Tongue (tissue), 2 donors: ENCODE results near the gene BSND. TPM values are rescaled to one million over a fixed set of nuclear protein-coding genes. Genes with fewer than 3 reads are reported as not detected.
"Not testable (repeated sequence)": the region's sequence is repeated elsewhere in the genome, so short reads cannot be mapped to it uniquely, and the experiment has no call there.

Source experiments
- DNase-seq: peaks from one replicate; pipeline ENCODE4 v3.0.0-alpha.2; 2015
- total RNA-seq: library from RNA; depleted of rRNA; stranded (reverse); fragments of >200 nt; gene quantifications from one replicate; pipeline ENCODE4 v1.2.3, GENCODE V29; 2014

BSND gene
- total RNA-seq, result not detected

DNA sequence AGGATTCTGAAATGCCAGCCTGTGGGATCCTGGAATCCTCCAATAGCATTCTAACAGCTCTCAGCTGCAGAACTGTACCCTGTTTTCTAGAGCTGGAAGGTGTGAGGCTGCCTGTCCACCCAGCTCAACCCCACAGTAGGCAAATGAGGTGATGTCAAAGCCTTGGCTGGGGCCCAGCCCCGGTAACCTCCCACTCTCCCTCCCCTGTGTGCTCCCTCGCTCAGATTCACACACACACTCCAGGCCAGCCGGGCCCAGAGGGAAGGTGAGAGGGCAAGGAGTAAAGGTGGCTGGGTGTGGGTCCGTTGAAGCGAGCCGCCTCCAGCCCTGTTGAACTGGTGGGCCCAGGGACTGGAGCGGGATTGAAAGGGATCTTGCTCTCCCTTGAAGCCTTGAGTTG lies at the start of gene BSND:
TSS of gene BSND (plus strand) at position 257 of the 400 bp plus-strand sequence. CDS start 254 bp downstream, outside the sequence.
- DNase-seq, result no peak

DNA sequence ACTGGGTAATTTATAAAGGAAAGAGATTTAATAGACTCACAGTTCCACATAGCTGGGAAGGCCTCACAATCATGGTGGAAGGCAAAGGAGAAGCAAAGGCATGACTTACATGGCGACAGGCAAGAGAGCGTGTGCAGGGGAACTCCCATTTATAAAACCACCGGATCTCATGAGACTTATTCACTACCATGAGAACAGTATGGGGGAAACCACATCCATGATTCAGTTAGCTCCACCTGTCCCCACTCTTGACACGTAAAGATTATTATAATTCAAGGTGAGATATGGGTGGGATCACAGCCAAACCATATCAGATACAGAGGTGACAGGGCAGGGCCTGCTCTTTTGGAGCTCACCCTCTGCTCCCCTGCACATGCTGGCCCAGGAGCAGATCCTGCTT lies 49.7 kb upstream of the BSND start:
- DNase-seq, result no peak

- DNase-seq, result peak; percentile 66
These were observed 48.7 kb upstream of the BSND start for GRCh38 chr1:54950006-54950368.

GRCh38 chr1:54950369-54951163 lies 48.2 kb upstream of the BSND start:
- peak; percentile 94 for DNase-seq

DNA sequence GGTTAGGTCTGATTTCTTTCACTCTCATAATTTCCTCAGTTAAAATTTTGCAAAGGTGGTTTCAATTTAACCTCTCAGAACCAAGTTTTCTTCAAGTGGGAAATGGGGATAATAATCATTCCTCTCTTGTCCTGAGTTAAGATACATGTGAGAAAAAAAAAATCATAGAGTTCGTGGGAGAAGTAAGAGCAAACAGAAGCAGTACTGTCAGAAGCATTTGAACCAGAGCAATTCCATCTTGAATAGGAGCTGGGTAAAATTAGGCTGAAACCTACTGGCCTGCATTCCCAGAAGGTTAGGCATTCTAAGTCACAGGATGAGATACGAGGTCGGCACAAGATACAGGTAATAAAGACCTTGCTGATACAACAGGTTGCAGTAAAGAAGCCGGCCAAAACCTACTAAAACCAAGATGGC lies 46.9 kb upstream of the BSND start:
- no peak for DNase-seq

DNA sequence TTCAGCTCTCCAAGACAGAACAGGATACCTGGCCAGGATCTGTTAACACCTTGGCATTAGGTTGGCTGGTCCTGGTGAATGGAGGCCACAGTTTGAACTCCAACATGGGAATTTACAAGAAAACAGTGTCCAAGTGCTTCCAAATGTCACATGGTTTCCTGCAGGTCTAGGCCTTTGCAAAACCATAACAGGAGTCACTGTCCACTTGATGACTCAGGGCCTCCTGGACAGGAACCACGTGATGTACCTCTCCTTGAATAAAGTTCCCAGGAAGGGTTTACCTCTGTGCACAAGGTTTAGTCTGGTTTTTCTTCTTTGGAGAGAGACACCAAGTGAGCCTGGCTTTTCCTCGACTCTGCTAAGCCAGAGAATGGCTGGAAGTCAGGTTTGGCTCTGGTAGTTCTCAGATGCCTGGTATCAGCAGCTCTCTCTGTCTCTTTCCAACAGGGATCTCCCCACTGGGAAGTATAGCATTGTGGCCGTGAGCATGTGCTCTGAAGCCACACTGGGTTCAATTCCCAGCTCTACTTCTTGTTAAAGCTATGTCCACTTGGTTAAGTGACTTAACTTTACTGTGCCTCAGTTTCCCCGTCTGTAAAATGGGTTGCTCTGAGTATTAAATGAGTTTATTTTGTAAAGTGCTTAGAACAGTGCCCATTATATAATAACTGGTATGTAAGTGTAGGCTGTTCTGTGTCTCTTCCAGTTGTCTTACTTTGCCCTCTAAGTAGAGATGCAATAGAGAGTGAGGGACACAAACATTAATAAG lies 45.6 kb upstream of the BSND start:
- DNase-seq, result no peak

GRCh38 chr1:54953846-54954245 lies 44.9 kb upstream of the BSND start:
- DNase-seq, result no peak

DNA sequence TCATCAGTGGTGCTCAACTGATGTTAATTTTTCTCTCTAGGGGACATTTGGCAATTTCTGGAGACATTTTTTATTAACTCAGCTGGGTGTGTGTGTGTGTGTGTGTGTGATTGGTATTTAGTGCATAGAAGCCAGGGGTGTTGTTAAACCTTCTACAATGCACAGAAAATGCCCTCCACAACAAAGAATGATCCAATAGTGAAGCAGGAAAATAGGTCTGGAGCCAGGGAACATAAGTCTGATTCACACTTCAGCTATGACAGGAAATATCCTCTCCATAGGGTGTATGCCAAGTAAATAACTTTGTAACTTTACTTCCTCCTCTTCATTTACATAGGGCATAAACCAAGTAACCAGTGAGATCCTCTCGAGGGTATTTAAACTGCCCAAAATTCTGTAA lies 43.4 kb upstream of the BSND start:
- no peak for DNase-seq

GRCh38 chr1:54956726-54957125 lies 42.0 kb upstream of the BSND start:
- no peak for DNase-seq

DNA sequence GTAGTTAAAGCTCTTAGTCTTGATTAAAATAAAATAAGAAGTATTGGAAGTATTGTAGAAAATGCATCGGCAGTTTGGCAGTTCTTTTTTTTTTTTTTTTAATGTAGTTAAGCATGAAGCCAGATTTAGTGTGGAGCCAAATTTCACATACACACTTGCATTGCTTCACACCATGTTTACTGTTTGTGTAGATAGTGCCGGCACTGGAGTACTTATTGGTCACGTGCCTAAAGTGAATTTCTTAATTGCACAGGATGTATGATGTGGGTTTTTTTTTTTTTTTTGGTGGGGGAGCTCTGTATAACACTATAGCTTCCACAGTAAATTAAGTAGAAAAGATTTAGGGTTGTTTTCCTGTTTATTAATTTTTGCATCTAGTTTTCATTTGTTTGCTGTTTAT lies 39.5 kb upstream of the BSND start:
- no peak for DNase-seq

DNA sequence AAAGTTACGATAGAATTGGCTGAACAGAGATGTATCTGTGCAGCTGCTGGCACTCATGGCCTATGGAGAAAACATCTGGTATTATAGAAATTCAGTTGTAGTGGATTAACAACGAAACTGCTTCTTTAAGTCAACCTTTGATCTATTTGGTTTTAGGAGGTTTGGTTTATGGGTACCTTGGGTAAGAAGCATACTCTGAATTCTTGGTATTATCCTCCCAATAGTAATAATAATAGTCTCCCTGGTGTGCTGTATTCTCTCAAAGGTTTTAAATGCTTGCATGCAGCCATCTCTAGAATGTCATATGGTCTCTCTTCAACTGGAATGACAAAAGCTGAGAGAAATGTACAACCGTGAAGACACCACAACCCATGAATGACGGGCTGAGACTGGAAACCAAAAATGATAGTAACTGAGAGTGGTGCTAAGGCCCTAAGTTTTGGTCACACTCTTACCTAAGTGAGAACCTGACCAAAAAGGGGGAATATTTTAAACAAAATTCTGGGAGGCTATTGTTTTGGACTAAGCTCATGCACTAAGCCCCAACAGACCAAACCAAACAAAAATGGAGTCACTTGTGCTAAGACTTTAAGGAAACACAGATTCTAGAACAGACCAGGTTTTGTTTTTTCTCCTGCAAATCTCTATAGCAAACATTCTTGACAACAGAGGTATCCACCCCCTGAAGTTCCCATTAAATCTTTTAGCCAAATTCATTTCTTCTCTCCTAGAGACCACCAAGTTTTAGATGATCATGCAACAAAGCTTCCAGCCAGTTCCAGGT lies 35.9 kb upstream of the BSND start:
- no peak for DNase-seq

GRCh38 chr1:54963829-54964228 lies 34.9 kb upstream of the BSND start:
- DNase-seq, result not testable (repeated sequence)

- peak; percentile 45 for DNase-seq
These were observed 33.0 kb upstream of the BSND start for GRCh38 chr1:54965624-54966340.

DNA sequence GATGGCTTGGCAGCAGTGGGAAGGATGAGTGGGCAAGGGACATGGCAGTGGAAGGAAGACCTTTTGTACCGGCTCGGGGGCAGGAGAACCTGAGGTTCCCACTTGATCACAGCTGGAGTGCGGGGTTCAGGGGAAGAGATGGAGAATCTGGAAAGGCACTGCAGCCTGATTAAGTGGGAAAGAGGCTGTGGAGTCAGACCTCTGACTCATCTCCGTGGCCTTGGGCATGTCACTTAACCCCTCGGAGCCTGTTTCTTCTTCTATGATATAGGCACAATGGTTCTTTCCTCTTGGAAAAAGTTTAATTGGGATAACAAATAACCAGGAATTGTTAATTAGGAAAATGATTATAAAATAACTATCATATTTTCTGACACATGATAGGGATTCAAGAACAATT lies 31.4 kb upstream of the BSND start:
- no peak for DNase-seq

- DNase-seq, result no peak
These were observed 30.2 kb upstream of the BSND start for GRCh38 chr1:54968551-54968950.

DNA sequence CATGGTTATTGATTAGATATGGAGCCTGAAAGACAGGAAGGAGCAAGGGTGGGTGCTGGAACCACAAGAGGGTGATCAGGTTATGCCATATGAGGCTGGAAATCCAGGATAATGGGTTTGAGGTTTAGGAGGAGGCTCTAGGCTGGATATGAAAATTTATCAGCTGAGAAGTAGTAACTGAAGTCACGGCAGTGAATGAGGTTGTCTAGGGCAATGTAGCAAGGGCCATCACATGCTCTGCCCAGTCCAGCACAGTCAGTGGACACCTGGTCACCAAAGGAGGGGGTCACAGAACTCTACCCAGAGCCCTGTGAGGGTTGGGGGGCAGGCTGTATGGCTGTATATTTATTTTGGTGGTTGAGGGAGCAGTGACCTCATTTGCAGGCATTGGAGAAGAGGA lies 28.9 kb upstream of the BSND start:
- no peak for DNase-seq

- no peak for DNase-seq
These were observed 27.8 kb upstream of the BSND start for GRCh38 chr1:54970901-54971300.

DNA sequence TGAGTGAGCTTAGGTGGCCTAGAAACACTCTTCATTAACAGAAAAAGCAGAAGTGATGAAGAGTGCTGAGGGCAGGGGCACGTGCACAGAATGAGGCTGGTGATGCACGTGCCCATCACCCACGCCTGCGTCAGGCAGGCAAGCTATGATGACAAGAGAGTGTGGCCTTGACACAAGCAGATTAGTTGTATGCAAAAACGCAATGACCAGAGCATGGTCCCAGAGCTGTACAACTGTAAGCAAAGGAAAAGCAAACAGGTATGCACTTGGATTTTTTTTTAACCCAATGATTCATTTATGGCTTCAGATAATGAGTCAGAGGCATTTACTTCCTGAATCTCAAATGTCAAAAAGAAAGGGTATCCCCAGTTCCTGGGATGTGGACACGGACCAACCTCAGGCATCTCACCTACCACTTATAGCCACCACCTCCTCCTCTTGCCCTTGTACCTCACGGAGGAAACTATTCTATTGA lies 27.4 kb upstream of the BSND start:
- DNase-seq, result no peak

- DNase-seq, result no peak
These were observed 26.3 kb upstream of the BSND start for GRCh38 chr1:54972436-54972835.

GRCh38 chr1:54973205-54973921 lies 25.4 kb upstream of the BSND start:
- peak; percentile 95 for DNase-seq

GRCh38 chr1:54975356-54976108 lies 23.2 kb upstream of the BSND start:
- DNase-seq, result no peak
